ENCODE results near the gene CLHC1. TPM values are rescaled to one million over a fixed set of nuclear protein-coding genes. Genes with fewer than 3 reads are reported as not detected.

Gene CLHC1
- total and polyA plus RNA-seq, 2 donors (not counting 3 experiments of a cell fraction or from before 2014, with no cell fraction given) = 2.4 to 12.3 TPM

DNA sequence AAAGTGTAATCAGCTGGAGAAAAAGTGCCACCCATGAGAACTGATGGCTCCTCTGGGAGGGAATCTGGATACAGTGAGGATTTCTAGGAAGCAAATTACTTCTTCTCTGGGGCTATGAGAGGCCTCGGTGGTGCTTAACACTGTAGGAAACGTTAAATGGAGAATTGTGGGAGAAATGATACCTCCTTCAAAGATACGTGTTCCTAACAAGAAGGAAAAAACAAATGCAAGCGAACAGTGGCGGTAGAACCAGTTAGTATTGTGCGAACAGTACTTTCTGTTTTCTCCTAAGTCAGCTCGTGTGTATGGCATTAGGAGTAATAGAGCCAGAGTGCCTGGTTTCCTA, 37.5 kb upstream of the CLHC1 start:
- peak overlapping the region; percentile 13 to 78 (median 58) for H3K4me3 ChIP-seq (replicated peaks in 1 of 3; ENCODE audit: insufficient read depth in 1 of 3, low read depth in 1 of 3, low read length in 3 of 3)
- no peaks in the 10 kb centered on the region for H3K27me3 ChIP-seq (ENCODE audit: control insufficient read depth in 2 of 2, insufficient read depth in 2 of 2, low read length in 2 of 2)
- no peaks in the 10 kb centered on the region for H3K79me2 ChIP-seq (ENCODE audit: control insufficient read depth, insufficient read depth, low read length)
- peaks cover 10% of the 10 kb centered on the region for H3K4me1 ChIP-seq (ENCODE audit: control insufficient read depth, extremely low read depth, insufficient read depth, low read length)
- TF ChIP-seq MYC (IDR thresholded peaks at IDR 0.05; ENCODE audit: low read depth, low read length) (no peak), GATA2 (IDR thresholded peaks at IDR 0.05; ENCODE audit: insufficient read depth, insufficient read length, low read depth, low read length) (no peak)
- FAIRE-seq (peak; percentile 66), DNase-seq (ENCODE audit: low read depth, low spot score) (peak; percentile 37)
- H3K36me3 ChIP-seq (ENCODE audit: control insufficient read depth in 2 of 2, extremely low read depth in 1 of 2, insufficient read depth in 2 of 2, low read length in 2 of 2) = no peaks in the 10 kb centered on the region
- peak overlapping the region; percentile 7 for H3K27ac ChIP-seq (ENCODE audit: insufficient read depth, low read depth, low read length)
- intact Hi-C loops (cut with micrococcal nuclease) (loop anchor here (1.0 to 5.0 kb wide), 4 partner anchors 13 to 243 kb away; partner anchors contain the start of genes CLHC1 and RPS27A), dilution Hi-C loops (cut with MboI; ENCODE audit: extremely low pct_ligation_motif_present, low sequenced_read_pairs) (no loop called here)
- BruUV-seq (replicated peaks) = TSS peak; percentile 78
- CTCF ChIA-PET = interaction anchor here (1.3 to 1.4 kb wide), 2 partner anchors 16 to 162 kb away, joined by 4 to 6 read pairs; no protein-coding TSS in a partner anchor
- peak overlapping the region; percentile 92 for H2AFZ ChIP-seq (ENCODE audit: low read depth, low read length)
- no peaks in the 10 kb centered on the region for H3K9me1 ChIP-seq (replicated peaks; ENCODE audit: control insufficient read depth, extremely low read depth, insufficient read depth, low read length)
- H3K4me2 ChIP-seq (ENCODE audit: insufficient read depth, low read length) = peak overlapping the region; percentile 92
- no peaks in the 10 kb centered on the region for H4K20me1 ChIP-seq (replicated peaks; ENCODE audit: control insufficient read depth, extremely low read depth, insufficient read depth, low read length)
- POLR2A ChIA-PET = interaction anchor here (0.7 kb wide), 1 partner anchor 132 kb away, joined by 6 read pairs; no protein-coding TSS in a partner anchor
- peak overlapping the region; percentile 63 for H3K9ac ChIP-seq (replicated peaks; ENCODE audit: extremely low read depth, insufficient read depth, low read length)
- H3K9me3 ChIP-seq (replicated peaks; ENCODE audit: control insufficient read depth, insufficient read depth, low read length) = no peaks in the 10 kb centered on the region

- ChIA-PET CTCF (interaction anchor here (0.8 to 1.6 kb wide), 6 partner anchors 9 to 369 kb away, joined by 3 to 6 read pairs (median 4); partner anchors contain the start of gene PPP4R3B), POLR2A (interaction anchor here (0.7 kb wide), 1 partner anchor 133 kb away, joined by 6 read pairs; no protein-coding TSS in a partner anchor)
- Histone ChIP-seq H3K27me3 (ENCODE audit: control insufficient read depth in 2 of 2, insufficient read depth in 2 of 2, low read length in 2 of 2) (no peaks in the 10 kb centered on the region), H3K79me2 (ENCODE audit: control insufficient read depth, insufficient read depth, low read length) (no peaks in the 10 kb centered on the region), H3K9me1 (replicated peaks; ENCODE audit: control insufficient read depth, extremely low read depth, insufficient read depth, low read length) (no peaks in the 10 kb centered on the region), H3K9me3 (replicated peaks; ENCODE audit: control insufficient read depth, insufficient read depth, low read length) (no peaks in the 10 kb centered on the region), H3K36me3 (ENCODE audit: control insufficient read depth in 2 of 2, extremely low read depth in 1 of 2, insufficient read depth in 2 of 2, low read length in 2 of 2) (no peaks in the 10 kb centered on the region), H2AFZ (ENCODE audit: low read depth, low read length) (peak within 1 kb of the TSS; percentile 92), H3K4me3 (replicated peaks in 1 of 3; ENCODE audit: insufficient read depth in 1 of 3, low read depth in 1 of 3, low read length in 3 of 3) (peak within 1 kb of the TSS; percentile 13 to 78 (median 58)), H4K20me1 (replicated peaks; ENCODE audit: control insufficient read depth, extremely low read depth, insufficient read depth, low read length) (no peaks in the 10 kb centered on the region), H3K4me2 (ENCODE audit: insufficient read depth, low read length) (peak within 1 kb of the TSS; percentile 92), H3K27ac (ENCODE audit: insufficient read depth, low read depth, low read length) (peak within 1 kb of the TSS; percentile 7), H3K4me1 (ENCODE audit: control insufficient read depth, extremely low read depth, insufficient read depth, low read length) (peaks cover 10% of the 10 kb centered on the region), H3K9ac (replicated peaks; ENCODE audit: extremely low read depth, insufficient read depth, low read length) (peak within 1 kb of the TSS; percentile 63)
- no peak for TF ChIP-seq MYC (IDR thresholded peaks at IDR 0.05; ENCODE audit: low read depth, low read length)
- TF ChIP-seq EZH2 (IDR thresholded peaks at IDR 0.05; ENCODE audit: borderline replicate concordance, low read depth, low read length, severe bottlenecking) = no peak
- TF ChIP-seq POLR2AphosphoS5 (IDR thresholded peaks at IDR 0.05; ENCODE audit: insufficient read depth, low read depth, low read length) = peak; percentile 97
- TF ChIP-seq, protein P1, sequence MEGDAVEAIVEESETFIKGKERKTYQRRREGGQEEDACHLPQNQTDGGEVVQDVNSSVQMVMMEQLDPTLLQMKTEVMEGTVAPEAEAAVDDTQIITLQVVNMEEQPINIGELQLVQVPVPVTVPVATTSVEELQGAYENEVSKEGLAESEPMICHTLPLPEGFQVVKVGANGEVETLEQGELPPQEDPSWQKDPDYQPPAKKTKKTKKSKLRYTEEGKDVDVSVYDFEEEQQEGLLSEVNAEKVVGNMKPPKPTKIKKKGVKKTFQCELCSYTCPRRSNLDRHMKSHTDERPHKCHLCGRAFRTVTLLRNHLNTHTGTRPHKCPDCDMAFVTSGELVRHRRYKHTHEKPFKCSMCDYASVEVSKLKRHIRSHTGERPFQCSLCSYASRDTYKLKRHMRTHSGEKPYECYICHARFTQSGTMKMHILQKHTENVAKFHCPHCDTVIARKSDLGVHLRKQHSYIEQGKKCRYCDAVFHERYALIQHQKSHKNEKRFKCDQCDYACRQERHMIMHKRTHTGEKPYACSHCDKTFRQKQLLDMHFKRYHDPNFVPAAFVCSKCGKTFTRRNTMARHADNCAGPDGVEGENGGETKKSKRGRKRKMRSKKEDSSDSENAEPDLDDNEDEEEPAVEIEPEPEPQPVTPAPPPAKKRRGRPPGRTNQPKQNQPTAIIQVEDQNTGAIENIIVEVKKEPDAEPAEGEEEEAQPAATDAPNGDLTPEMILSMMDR (IDR thresholded peaks at IDR 0.05; ENCODE audit: extremely low read depth in 1 of 2, insufficient read depth in 1 of 2, low read depth in 1 of 2, low read length in 2 of 2) = no peak
- TF ChIP-seq GATA2 (IDR thresholded peaks at IDR 0.05; ENCODE audit: insufficient read depth, insufficient read length, low read depth, low read length) = no peak
- TF ChIP-seq JUN (IDR thresholded peaks at IDR 0.05; ENCODE audit: borderline replicate concordance, insufficient read depth, insufficient read length, low read depth) = no peak
- TF ChIP-seq POLR2A (IDR thresholded peaks at IDR 0.05; ENCODE audit: low read depth, low read length) = peak; percentile 98
- TF ChIP-seq, protein P2, sequence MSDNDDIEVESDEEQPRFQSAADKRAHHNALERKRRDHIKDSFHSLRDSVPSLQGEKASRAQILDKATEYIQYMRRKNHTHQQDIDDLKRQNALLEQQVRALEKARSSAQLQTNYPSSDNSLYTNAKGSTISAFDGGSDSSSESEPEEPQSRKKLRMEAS (IDR thresholded peaks at IDR 0.05; ENCODE audit: insufficient read depth, insufficient read length) = no peak
- DNase-seq (ENCODE audit: low read depth, low spot score) (peak; percentile 89), FAIRE-seq (peak; percentile 99)
- intact Hi-C loops (cut with micrococcal nuclease) (loop anchor here (1.0 to 5.0 kb wide), 4 partner anchors 13 to 243 kb away; partner anchors contain the start of genes CLHC1 and RPS27A), dilution Hi-C loops (cut with MboI; ENCODE audit: extremely low pct_ligation_motif_present, low sequenced_read_pairs) (no loop called here)
- BruUV-seq (replicated peaks) = no TSS peak
Measured at GRCh38 chr2:55268907-55269644, 37.0 kb upstream of the CLHC1 start, which contains the start of gene MTIF2. TSS of gene MTIF2 (minus strand) at chr2:55269231. CDS start at chr2:55263858, 5,373 bp downstream.

All from endothelial cell of umbilical vein (primary cell).